NCI-H510A treated with DMSO at 0.1 percent for 48 hours (cell line): ENCODE results near the gene PHKA1.
A peak's percentile ranks its signal among the peaks of the same experiment; 100 is the strongest.
"Not testable (repeated sequence)": the region's sequence is repeated elsewhere in the genome, so short reads cannot be mapped to it uniquely, and the experiment has no call there.

Source experiments
- DNase-seq: peaks from one replicate; lab custom pipeline; 2025; lab: John Stamatoyannopoulos, UW

The PHKA1 gene

GRCh38 chrX:72666451-72666850 lies 47.7 kb downstream of the PHKA1 start:
- no peak for DNase-seq

- no peak for DNase-seq
Observed at GRCh38 chrX:72663737-72664136, 50.4 kb downstream of the PHKA1 start.

GRCh38 chrX:72662020-72662747 lies 51.9 kb downstream of the PHKA1 start:
- DNase-seq = no peak

DNA sequence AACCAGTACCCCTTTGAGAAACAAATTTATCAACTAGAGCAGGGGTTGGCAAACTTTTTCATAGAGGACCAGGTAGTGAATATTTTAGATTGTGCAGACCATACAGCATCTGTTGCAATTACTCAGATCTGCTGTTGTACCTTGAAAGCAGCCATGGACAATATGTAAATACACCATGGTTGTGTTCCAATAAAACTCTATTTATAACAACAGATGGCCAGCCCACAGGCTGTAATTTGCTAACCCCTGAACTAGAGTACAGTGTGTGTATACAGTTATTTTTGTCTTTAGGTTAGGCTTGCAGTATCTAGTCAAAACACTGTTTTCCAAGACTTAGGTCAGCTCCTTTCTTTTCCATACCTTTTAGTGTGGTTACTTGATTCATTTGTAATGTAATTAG lies 54.4 kb downstream of the PHKA1 start:
- DNase-seq = no peak

GRCh38 chrX:72652082-72652481 lies 62.0 kb downstream of the PHKA1 start:
- DNase-seq = no peak

- no peak for DNase-seq
Observed at GRCh38 chrX:72644946-72645345, 69.2 kb downstream of the PHKA1 start.

DNA sequence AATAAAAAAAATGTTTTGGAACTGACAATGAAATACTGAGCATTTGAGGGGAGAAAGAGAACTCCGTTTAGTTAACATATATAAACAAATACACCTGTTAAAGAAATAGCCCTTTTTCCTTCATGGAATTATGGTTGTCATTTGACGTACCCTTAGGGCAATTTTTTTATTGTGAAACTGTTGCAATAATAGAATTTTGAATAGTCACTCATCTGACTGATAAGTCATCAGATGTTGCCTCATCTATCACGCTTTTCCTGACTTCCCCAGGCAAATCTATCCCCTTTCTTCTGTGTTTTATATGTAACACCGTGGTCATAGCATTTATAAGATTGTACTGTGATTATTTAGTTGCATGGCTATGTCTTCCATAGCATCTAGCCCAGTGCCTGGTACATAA lies 72.5 kb downstream of the PHKA1 start:
- DNase-seq = no peak

DNA sequence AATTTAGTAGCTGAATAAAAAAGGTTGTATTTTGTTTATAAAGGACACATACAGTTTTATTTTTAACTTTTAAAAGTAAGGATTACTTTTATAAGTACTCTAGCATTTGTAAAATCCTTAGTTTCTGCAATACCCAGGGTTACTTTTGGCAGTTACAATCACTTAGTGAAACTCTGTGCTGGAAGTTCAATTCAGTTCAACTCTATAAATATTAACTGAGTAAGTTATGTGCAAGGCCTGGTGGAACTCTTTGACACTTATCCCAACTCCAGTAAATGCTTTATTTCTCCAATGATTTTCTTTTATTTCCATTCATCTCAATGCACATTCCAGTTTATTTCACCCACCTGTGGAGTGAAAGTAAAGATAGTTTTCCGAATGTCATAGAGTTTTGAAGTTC lies 78.2 kb downstream of the PHKA1 start:
- DNase-seq = no peak

- DNase-seq = no peak
Observed at GRCh38 chrX:72634331-72634730, 79.8 kb downstream of the PHKA1 start.

DNA sequence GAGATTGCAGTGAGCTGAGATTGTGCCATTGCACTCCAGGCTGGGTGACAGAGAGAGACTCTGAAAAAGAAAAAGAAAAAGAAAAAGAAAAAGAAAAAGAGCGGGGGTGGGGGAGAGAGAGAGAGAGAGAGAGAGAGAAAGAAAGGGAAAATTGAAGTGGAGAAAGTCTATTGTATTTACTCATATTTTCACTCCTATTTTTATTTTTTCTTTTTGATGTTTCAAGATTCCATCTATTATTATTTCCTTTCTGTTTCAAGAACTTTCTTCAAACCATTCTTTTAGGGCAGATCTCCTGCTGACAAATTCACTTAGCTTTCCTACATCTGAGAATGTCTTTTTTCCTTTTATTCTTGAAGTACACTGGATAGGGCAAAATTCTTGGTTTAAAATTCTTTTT lies 83.9 kb downstream of the PHKA1 start:
- no peak for DNase-seq

DNA sequence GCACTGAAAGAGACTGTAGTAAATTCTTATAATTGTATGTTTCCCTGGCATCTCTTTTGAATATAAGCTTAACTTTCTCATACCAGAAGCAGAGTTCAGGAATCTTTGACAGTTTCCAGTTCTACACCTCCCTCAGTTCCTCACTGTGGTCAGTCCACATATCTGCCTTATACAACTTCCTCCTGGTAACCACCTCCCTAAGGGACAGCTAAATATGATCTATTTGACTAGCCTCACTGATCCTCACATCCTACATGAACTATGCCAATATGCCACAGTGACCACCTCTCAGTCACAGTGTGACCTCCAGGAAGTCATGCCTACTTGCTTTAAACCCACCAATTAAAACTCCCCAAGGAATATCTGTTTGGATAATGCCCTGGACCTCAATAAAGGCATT lies 89.9 kb downstream of the PHKA1 start:
- DNase-seq = no peak

DNA sequence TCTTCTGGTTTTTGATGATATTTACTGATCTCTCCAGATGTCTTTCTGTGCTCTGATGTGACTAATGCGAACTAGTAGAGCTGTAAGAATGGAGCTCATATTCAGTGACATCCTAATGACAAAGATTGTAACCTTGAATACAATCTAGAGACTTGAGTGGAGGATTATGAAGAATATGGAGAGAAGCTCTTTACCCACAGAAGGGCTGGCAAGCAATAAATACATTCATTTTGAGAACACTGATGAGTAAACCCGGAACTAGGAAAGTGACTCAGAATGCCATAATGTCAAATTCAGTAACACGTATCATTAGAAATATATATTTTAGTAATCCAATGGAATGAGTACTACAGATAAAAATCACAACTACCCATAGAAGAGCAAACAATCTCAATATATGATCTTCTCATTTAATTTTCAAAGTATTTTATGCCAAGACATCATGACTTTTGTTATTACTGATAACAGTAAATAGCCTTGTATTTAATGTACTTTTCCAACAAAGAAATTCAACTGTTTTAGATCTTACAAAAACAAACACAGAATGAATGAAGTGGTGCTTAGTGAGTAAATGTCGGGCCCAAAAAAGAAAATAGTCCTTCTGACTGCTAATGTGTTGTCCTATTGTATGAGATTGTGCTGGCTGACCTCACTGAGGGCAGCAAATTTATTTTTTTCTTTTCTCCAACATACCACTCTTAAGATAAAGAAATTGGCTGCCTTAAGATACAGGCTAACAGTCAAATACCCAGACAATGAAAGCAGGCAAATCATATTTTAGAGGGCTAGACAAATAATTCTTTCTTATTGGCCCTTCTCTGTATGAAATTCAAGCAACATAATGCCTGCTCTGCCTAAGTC lies 92.3 kb downstream of the PHKA1 start:
- DNase-seq = no peak

GRCh38 chrX:72621163-72621562 lies 92.9 kb downstream of the PHKA1 start:
- DNase-seq = no peak

GRCh38 chrX:72620550-72621145 lies 93.5 kb downstream of the PHKA1 start:
- no peak for DNase-seq

GRCh38 chrX:72609313-72609712 lies 104.8 kb downstream of the PHKA1 start:
- DNase-seq = no peak

DNA sequence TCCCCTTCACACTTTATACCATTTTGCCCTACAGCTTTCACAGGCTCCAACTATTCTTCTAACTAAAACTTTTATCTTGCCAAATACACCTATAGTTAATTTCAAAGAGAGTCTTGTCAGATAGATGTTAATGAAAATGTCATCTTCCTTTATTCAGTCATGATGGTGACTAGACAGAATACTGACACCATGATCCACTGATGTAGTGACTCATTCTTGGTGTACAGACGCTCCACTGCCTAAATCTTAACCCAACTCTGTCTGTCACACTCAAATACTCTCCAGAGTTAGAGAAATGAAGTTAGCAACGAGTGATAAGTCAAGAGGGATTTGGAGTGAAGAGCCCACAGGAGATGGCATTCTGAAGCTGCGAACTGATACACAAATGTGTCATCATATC lies 109.4 kb downstream of the PHKA1 start:
- DNase-seq = no peak

- DNase-seq = no peak
Observed at GRCh38 chrX:72604112-72604511, 110.0 kb downstream of the PHKA1 start.

DNA sequence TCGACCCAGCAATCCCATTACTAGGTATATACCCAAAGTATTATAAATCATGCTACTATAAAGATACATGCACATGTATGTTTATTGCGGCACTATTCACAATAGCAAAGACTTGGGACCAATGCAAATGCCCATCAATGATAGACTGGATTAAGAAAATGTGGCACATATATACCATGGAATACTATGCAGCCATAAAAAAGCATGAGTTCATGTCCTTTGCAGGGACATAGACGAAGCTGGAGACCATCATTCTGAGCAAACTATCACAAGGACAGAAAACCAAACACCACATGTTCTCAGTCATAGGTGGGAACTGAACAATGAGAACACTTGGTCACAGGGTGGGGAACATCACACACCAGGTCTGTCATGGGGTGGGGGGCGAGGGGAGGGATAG lies 123.1 kb downstream of the PHKA1 start:
- not testable (repeated sequence) for DNase-seq

DNA sequence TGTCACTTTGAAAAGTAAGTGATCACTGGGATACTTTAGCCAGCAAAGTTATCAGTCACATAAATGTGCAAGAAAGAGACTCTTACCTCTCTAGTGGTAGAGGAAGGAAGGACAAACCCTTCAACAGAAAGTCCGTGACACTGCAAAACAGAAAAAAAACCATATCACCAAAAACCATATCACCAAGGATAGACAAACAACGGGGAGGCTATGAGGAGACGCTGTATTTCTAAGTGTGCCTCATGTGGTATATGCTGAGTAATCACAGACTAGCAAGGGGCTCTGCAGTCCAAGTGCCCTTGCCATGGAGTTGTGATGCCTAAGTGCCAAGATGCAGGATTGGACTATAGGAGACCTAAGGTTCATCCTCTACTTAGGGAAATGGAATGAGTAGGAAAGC lies 129.9 kb downstream of the PHKA1 start:
- no peak for DNase-seq

GRCh38 chrX:72576141-72576894 lies 137.8 kb downstream of the PHKA1 start:
- DNase-seq = no peak

DNA sequence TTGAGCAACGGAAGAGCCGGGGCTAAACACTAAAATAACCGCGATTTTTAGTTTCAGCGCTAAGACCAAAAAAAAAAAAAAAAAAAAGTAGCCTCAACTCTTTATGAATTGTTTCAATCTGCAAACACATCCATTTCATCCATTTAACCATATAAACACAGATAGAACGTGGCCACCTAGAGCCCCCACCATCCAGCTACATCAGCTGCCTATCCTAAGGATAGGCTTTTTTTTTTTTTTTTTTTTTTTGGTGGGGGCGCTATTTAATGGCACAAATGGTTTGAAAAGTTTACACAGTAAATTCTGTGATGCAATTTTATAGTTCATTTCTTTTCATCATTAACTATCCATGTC lies 141.0 kb downstream of the PHKA1 start:
- peak; percentile 4 for DNase-seq
